ENCODE measurements around the gene SCP2. TPM values are rescaled to one million over a fixed set of nuclear protein-coding genes. Genes with fewer than 3 reads are reported as not detected.

SCP2 gene
- total RNA-seq, 5 donors from 2014 or later (not counting 1 experiment from before 2014, with no cell fraction given), result 46.5 to 63.9 (median 51.8) TPM

DNA sequence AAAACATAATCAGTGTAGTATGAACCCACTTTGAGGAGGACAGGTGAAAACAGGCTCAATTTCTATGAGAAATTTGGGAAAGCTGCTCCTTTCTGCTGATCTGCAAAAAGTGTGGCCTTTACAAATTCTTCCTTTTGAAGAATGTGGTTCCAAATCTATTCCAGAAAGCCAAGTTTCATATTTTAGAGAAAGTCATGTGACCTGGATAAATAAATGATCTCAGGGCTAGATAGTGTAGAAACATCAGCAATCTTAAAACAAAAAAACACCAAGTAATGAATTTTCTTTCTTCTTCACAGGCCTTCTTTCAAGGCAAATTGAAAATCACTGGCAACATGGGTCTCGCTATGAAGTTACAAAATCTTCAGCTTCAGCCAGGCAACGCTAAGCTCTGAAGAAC lies 123.2 kb downstream of the SCP2 start:
- no peak overlapping the region for H3K27ac Mint-ChIP-seq
- no peak for ATAC-seq (replicated peaks in 1 of 4)
- H3K4me3 Mint-ChIP-seq, result no peak overlapping the region
- H3K36me3 Mint-ChIP-seq, result peaks cover 65% of the 10 kb centered on the region
- Histone ChIP-seq H3K27ac (ENCODE audit: low read length) (no peak overlapping the region), H3K36me3 (ENCODE audit: control insufficient read depth in 2 of 2, extremely low read depth in 1 of 2, insufficient read depth in 1 of 2, low read length in 1 of 2) (peaks cover 2 to 51% of the 10 kb centered on the region in 2 donors), H3K4me3 (ENCODE audit: control insufficient read depth in 1 of 2, extremely low read depth in 1 of 2, low read length in 1 of 2) (no peak overlapping the region), H3K4me1 (ENCODE audit: control insufficient read depth in 1 of 2, extremely low read depth in 1 of 2, insufficient read depth in 2 of 2, low read length in 2 of 2) (no peaks in the 10 kb centered on the region), H3K9me3 (no peaks in the 10 kb centered on the region), H3K27me3 (replicated peaks in 1 of 2; ENCODE audit: control insufficient read depth in 2 of 2, extremely low read depth in 1 of 2, insufficient read depth in 2 of 2, low read length in 1 of 2) (no peaks in the 10 kb centered on the region)
- H3K4me1 Mint-ChIP-seq, result peaks cover 0 to 1% (median 0%) of the 10 kb centered on the region in 3 donors
- CTCF ChIA-PET, result no interaction called here
- no peak for DNase-seq
- H3K27me3 Mint-ChIP-seq, result no peaks in the 10 kb centered on the region
- no CpG with 5 or more reads among the region's 2 CpGs for WGBS (ENCODE audit: insufficient coverage)
- POLR2A ChIA-PET, result no interaction called here
- no peaks in the 10 kb centered on the region for H3K9me3 Mint-ChIP-seq

DNA sequence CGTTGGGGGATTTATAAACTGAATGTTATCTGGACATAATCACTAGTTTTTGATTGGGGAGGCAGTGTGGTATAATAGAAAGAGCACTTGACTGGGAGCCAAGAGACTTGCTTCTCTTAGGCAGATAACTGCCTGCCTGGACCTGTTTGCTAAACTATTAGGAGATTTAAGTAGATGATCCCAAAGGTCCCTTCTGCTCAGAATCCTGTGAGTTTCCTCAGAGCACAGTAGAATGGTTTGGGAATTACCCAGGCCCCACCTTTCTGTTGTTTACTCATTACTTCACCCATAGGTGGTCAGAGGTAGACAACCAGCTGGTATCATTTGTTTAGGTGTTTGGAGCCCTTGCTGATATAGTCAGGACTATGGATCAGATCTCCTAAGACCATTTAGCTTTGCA lies 124.6 kb downstream of the SCP2 start:
- POLR2A ChIA-PET, result no interaction called here
- Mint-ChIP-seq H3K4me3 (no peak overlapping the region), H3K9me3 (no peaks in the 10 kb centered on the region), H3K36me3 (peaks cover 62% of the 10 kb centered on the region), H3K4me1 (no peaks in the 10 kb centered on the region), H3K27me3 (no peaks in the 10 kb centered on the region), H3K27ac (no peak overlapping the region)
- CTCF ChIA-PET, result no interaction called here
- Histone ChIP-seq H3K27me3 (replicated peaks in 1 of 2; ENCODE audit: control insufficient read depth in 2 of 2, extremely low read depth in 1 of 2, insufficient read depth in 2 of 2, low read length in 1 of 2) (no peaks in the 10 kb centered on the region), H3K4me1 (ENCODE audit: control insufficient read depth in 1 of 2, extremely low read depth in 1 of 2, insufficient read depth in 2 of 2, low read length in 2 of 2) (no peaks in the 10 kb centered on the region), H3K36me3 (ENCODE audit: control insufficient read depth in 2 of 2, extremely low read depth in 1 of 2, insufficient read depth in 1 of 2, low read length in 1 of 2) (peaks cover 2 to 46% of the 10 kb centered on the region in 2 donors), H3K4me3 (ENCODE audit: control insufficient read depth in 1 of 2, extremely low read depth in 1 of 2, low read length in 1 of 2) (no peak overlapping the region), H3K27ac (ENCODE audit: low read length) (no peak overlapping the region), H3K9me3 (no peaks in the 10 kb centered on the region)
- 86% methylated on average over 1 of the region's 1 CpG for WGBS (ENCODE audit: insufficient coverage)
- DNase-seq (no peak), ATAC-seq (replicated peaks in 1 of 4) (no peak)

DNA sequence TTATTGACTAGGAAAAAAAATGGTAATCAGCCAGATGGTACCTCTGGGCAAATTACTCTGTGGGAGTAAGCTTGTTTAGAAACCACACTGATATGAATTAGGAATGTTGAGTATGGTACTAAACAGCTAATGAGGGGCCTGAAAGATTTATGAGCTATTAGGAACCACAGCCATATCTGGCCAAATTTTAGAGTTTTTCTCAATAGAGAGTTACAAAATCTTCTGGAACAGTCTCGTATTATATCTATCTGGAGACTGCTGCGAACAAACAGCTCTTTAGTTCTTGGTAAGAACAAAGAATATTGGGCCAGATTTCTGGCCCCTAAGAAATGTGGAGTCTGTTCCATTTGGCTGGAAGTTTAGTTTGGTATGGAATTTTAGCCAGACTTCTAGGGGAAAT lies 130.1 kb downstream of the SCP2 start:
- H3K27ac ChIP-seq (ENCODE audit: low read length), result no peak overlapping the region
- H3K4me1 ChIP-seq (ENCODE audit: control insufficient read depth in 1 of 2, extremely low read depth in 1 of 2, insufficient read depth in 2 of 2, low read length in 2 of 2), result peaks cover 0 to 7% of the 10 kb centered on the region in 2 experiments
- DNase-seq (no peak), ATAC-seq (replicated peaks in 1 of 4) (no peak)
- no peak overlapping the region for H3K4me3 ChIP-seq (ENCODE audit: control insufficient read depth in 1 of 2, extremely low read depth in 1 of 2, low read length in 1 of 2)
- H3K4me1 Mint-ChIP-seq, result peaks cover 0 to 7% (median 0%) of the 10 kb centered on the region in 3 donors
- peaks cover 0 to 13% of the 10 kb centered on the region in 2 experiments for H3K27me3 ChIP-seq (replicated peaks in 1 of 2; ENCODE audit: control insufficient read depth in 2 of 2, extremely low read depth in 1 of 2, insufficient read depth in 2 of 2, low read length in 1 of 2)
- peaks cover 29% of the 10 kb centered on the region for H3K36me3 Mint-ChIP-seq
- H3K9me3 Mint-ChIP-seq, result no peaks in the 10 kb centered on the region
- ChIA-PET POLR2A (no interaction called here), CTCF (no interaction called here)
- no peak overlapping the region for H3K4me3 Mint-ChIP-seq
- H3K27ac Mint-ChIP-seq, result no peak overlapping the region
- WGBS (ENCODE audit: insufficient coverage), result no CpG with 5 or more reads among the region's 2 CpGs
- peaks cover 9 to 22% of the 10 kb centered on the region in 2 donors for H3K27me3 Mint-ChIP-seq
- H3K9me3 ChIP-seq, result no peaks in the 10 kb centered on the region
- H3K36me3 ChIP-seq (ENCODE audit: control insufficient read depth in 2 of 2, extremely low read depth in 1 of 2, insufficient read depth in 1 of 2, low read length in 1 of 2), result peaks cover 0 to 4% of the 10 kb centered on the region in 2 donors

DNA sequence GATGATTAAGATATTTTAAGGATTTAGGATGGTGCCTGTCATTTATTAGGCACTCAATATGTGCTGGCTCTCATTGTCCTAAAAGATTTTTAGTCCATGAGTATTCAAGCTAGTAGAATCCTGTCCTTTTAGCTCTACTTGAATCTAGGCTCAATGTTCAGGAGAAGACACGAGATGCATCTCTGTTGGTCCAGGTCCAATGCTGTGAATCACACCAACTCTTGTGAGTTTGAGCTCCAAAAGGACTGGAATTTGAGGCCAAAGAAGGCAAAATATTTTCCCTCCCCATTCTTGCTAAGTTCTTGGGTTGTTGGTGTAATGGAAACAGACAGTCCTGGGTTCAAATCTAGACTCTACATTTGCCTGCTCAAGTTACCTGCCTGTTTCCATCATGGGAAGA lies 133.5 kb downstream of the SCP2 start:
- H3K36me3 ChIP-seq (ENCODE audit: control insufficient read depth in 2 of 2, extremely low read depth in 1 of 2, insufficient read depth in 1 of 2, low read length in 1 of 2), result no peaks in the 10 kb centered on the region

DNA sequence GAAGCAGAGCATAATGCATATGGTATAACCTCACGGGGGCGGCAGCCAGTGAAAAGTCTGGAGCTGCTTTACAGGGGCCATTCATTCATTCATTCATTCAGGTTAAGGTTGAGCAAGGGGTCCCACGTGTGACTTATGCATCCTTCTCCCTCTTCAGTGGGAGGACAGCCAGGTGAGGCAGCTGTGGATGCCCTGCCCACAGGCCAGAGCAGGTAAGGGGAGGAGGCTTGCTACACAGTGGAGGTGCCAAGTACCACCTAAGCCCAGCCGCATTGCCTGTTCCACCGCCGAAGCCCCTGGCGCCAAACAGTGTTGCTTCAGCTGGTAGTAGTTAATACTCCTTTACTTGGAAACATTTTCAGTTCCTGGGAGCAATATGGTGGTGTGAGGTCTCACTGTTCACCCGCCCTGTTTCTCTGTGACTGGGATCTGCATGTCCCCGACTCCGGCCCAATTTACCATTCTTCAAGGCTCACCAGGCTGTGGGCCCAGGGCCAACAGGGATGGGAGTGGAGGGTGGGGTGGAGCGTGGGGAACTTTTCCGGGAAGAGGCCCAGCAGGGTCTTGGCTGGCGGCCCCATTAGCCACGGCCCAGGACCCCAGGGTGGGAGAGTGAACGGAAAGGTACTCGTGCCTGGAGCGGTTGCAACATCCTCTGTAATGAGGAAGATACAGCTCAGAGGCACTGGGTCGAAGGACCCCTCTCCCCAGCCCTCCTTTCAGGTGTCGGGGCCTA lies 134.2 kb downstream of the SCP2 start:
- ATAC-seq (replicated peaks in 1 of 4) (peak in 1 of 4 experiments; percentile 28), DNase-seq (no peak)
- Mint-ChIP-seq H3K4me3 (peak overlapping the region; percentile 41 to 68 (median 50)), H3K36me3 (no peaks in the 10 kb centered on the region), H3K4me1 (peaks cover 5 to 19% (median 11%) of the 10 kb centered on the region in 3 donors), H3K27ac (no peak overlapping the region), H3K27me3 (peaks cover 29 to 49% of the 10 kb centered on the region in 2 donors), H3K9me3 (no peaks in the 10 kb centered on the region)
- Histone ChIP-seq H3K36me3 (ENCODE audit: control insufficient read depth in 2 of 2, extremely low read depth in 1 of 2, insufficient read depth in 1 of 2, low read length in 1 of 2) (no peaks in the 10 kb centered on the region), H3K9me3 (no peaks in the 10 kb centered on the region), H3K4me1 (ENCODE audit: control insufficient read depth in 1 of 2, extremely low read depth in 1 of 2, insufficient read depth in 2 of 2, low read length in 2 of 2) (peaks cover 0 to 20% of the 10 kb centered on the region in 2 experiments), H3K27me3 (replicated peaks in 1 of 2; ENCODE audit: control insufficient read depth in 2 of 2, extremely low read depth in 1 of 2, insufficient read depth in 2 of 2, low read length in 1 of 2) (peaks cover 3 to 46% of the 10 kb centered on the region in 2 experiments), H3K27ac (ENCODE audit: low read length) (no peak overlapping the region), H3K4me3 (ENCODE audit: control insufficient read depth in 1 of 2, extremely low read depth in 1 of 2, low read length in 1 of 2) (no peak overlapping the region)
- POLR2A ChIA-PET, result no interaction called here
- CTCF ChIA-PET, result no interaction called here
- WGBS (ENCODE audit: insufficient coverage), result 50% methylated on average over 11 of the region's 19 CpGs

More for the DNA sequence above, 133.5 kb downstream of the SCP2 start:
- peaks cover 3 to 45% of the 10 kb centered on the region in 2 experiments for H3K27me3 ChIP-seq (replicated peaks in 1 of 2; ENCODE audit: control insufficient read depth in 2 of 2, extremely low read depth in 1 of 2, insufficient read depth in 2 of 2, low read length in 1 of 2)
- no peak for DNase-seq
- H3K4me3 ChIP-seq (ENCODE audit: control insufficient read depth in 1 of 2, extremely low read depth in 1 of 2, low read length in 1 of 2), result no peak overlapping the region
- POLR2A ChIA-PET, result no interaction called here
- no peaks in the 10 kb centered on the region for H3K9me3 ChIP-seq
- Mint-ChIP-seq H3K27ac (no peak overlapping the region), H3K4me1 (peaks cover 5 to 19% (median 11%) of the 10 kb centered on the region in 3 donors), H3K9me3 (no peaks in the 10 kb centered on the region), H3K36me3 (no peaks in the 10 kb centered on the region), H3K4me3 (peak overlapping the region in 1 of 3 donors; percentile 68), H3K27me3 (peaks cover 24 to 46% of the 10 kb centered on the region in 2 donors)
- CTCF ChIA-PET, result no interaction called here
- 80% methylated on average over 1 of the region's 1 CpG for WGBS (ENCODE audit: insufficient coverage)
- no peak for ATAC-seq (replicated peaks in 1 of 4)
- H3K4me1 ChIP-seq (ENCODE audit: control insufficient read depth in 1 of 2, extremely low read depth in 1 of 2, insufficient read depth in 2 of 2, low read length in 2 of 2), result peaks cover 0 to 20% of the 10 kb centered on the region in 2 experiments
- no peak overlapping the region for H3K27ac ChIP-seq (ENCODE audit: low read length)

DNA sequence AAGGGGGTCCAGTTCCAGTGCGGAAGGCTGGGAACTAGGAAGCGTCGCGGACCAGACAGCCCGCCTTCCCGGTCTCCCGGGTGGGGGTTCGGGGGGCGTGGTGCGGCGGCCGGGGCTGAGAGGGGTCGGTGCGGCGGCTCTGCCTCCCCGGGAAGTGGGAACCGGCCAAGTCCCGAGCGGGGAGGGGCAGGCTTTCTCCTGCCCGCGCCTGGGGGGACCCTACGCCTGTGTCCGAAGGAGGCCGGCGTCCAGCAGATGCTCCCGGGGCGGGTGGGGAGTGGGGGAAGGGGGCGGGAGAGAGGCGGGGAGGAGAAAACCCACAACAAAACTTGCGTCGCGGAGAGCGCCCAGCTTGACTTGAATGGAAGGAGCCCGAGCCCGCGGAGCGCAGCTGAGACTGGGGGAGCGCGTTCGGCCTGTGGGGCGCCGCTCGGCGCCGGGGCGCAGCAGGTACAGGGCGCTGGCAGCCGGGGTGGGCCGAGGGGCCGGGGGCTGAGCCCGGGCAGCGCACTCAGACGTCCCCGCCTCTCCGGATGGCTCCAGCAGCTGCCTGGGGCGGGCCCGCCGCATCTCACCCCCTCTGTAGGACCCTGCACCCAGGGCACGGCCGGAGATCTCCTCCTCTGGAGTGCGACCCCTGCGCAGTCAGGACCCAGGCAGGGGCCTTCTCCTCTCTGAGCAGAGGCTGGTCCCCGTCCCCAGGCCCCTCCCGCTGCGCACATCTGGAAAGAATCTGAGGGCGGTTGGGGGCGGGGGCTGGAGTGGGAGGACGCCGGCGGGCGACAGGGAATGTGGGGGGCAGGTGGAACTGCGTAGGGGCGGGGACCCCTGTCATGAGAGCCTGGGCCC lies 135.0 kb downstream of the SCP2 start, which contains the start of gene PODN:
TSS of gene PODN (plus strand) at position 355 of the 849 bp plus-strand sequence. CDS start 7,643 bp downstream, outside the sequence.
- H3K27ac ChIP-seq (ENCODE audit: low read length), result no peak within 1 kb of the TSS
- peaks cover 5 to 19% (median 11%) of the 10 kb centered on the region in 3 donors for H3K4me1 Mint-ChIP-seq
- H3K27me3 ChIP-seq (replicated peaks in 1 of 2; ENCODE audit: control insufficient read depth in 2 of 2, extremely low read depth in 1 of 2, insufficient read depth in 2 of 2, low read length in 1 of 2), result peaks cover 3 to 46% of the 10 kb centered on the region in 2 experiments
- H3K36me3 ChIP-seq (ENCODE audit: control insufficient read depth in 2 of 2, extremely low read depth in 1 of 2, insufficient read depth in 1 of 2, low read length in 1 of 2), result no peaks in the 10 kb centered on the region
- peak in 1 of 35 experiments; percentile 17 for DNase-seq
- H3K27ac Mint-ChIP-seq, result no peak within 1 kb of the TSS
- peaks cover 0 to 20% of the 10 kb centered on the region in 2 experiments for H3K4me1 ChIP-seq (ENCODE audit: control insufficient read depth in 1 of 2, extremely low read depth in 1 of 2, insufficient read depth in 2 of 2, low read length in 2 of 2)
- H3K4me3 ChIP-seq (ENCODE audit: control insufficient read depth in 1 of 2, extremely low read depth in 1 of 2, low read length in 1 of 2), result peak within 1 kb of the TSS; percentile 33 to 49
- H3K4me3 Mint-ChIP-seq, result peak within 1 kb of the TSS; percentile 58 to 68 (median 60)
- H3K27me3 Mint-ChIP-seq, result peaks cover 29 to 51% of the 10 kb centered on the region in 2 donors
- 4% methylated on average over 52 of the region's 73 CpGs for WGBS (ENCODE audit: insufficient coverage)
- ChIA-PET CTCF (no interaction called here), POLR2A (no interaction called here)
- ATAC-seq (replicated peaks in 1 of 4), result peak; percentile 29 to 60 (median 50)
- no peaks in the 10 kb centered on the region for H3K9me3 Mint-ChIP-seq
- no peaks in the 10 kb centered on the region for H3K36me3 Mint-ChIP-seq
- H3K9me3 ChIP-seq, result no peaks in the 10 kb centered on the region
